IMR-90 (cell line): ENCODE data around the gene JPH3. TPM values are rescaled to one million over a fixed set of nuclear protein-coding genes. Genes with fewer than 3 reads are reported as not detected.

Experiments
- ATAC-seq: fragments of 200-7000 bp; cut with Tn5 transposase; 2 replicates; pipeline ENCODE4 v1.9.1; 2020; ENCODE audit warnings: low read depth, mild to moderate bottlenecking, moderate library complexity
- BruUV-seq: library from RNA; stranded (reverse); fragments of 400-500 nt; replicated peaks from 2 replicates; lab custom pipeline; 2021; lab: Mats Ljungman, UMichigan
- CTCF ChIA-PET: fragments of 300-600 bp; formaldehyde crosslinking; extraction: SDS; loops from one replicate; lab custom pipeline; 2021; ENCODE audit warnings: antibody characterized with exemption; lab: Yijun Ruan, JAX
- POLR2A ChIA-PET: fragments of 300-600 bp; sonication (Branson Sonifier 250); formaldehyde crosslinking; loops from one replicate; lab custom pipeline; 2022; ENCODE audit warnings: antibody characterized with exemption; ENCODE audit not compliant: unreplicated experiment; lab: Charles Lee
- DNase-seq: peaks from one replicate; pipeline ENCODE4 v3.0.0; 2013
- H2AFZ ChIP-seq: replicated peaks from 2 replicates; pipeline ENCODE3; 2013; ENCODE audit warnings: low read length, mild to moderate bottlenecking; ENCODE audit not compliant: poor library complexity
- H2AK5ac ChIP-seq: 2 replicates; pipeline ENCODE4 v1.6.1; 2013; ENCODE audit warnings: low read depth, low read length, inconsistent platforms
- H2AK9ac ChIP-seq: replicated peaks from 2 replicates; pipeline ENCODE3; 2013; ENCODE audit warnings: mild to moderate bottlenecking, low read depth, low read length, moderate library complexity; ENCODE audit not compliant: poor library complexity
- H2BK120ac ChIP-seq: 2 replicates; pipeline ENCODE4 v1.6.1; 2013; ENCODE audit warnings: low read depth, low read length, inconsistent platforms
- H2BK15ac ChIP-seq: 3 replicates; pipeline ENCODE4 v1.6.1; 2013; ENCODE audit warnings: low read depth, low read length, inconsistent platforms
- H2BK20ac ChIP-seq: 2 replicates; pipeline ENCODE4 v1.6.1; 2013; ENCODE audit warnings: low read depth, mild to moderate bottlenecking, inconsistent platforms, low read length, moderate library complexity
- H2BK5ac ChIP-seq: 2 replicates; pipeline ENCODE4 v1.6.1; 2013; ENCODE audit warnings: mild to moderate bottlenecking, low read depth, low read length, inconsistent platforms; ENCODE audit not compliant: poor library complexity, severe bottlenecking
- H3K14ac ChIP-seq: replicated peaks from 2 replicates; pipeline ENCODE4 v1.6.1; 2013; ENCODE audit warnings: low read depth, low read length, inconsistent platforms
- H3K18ac ChIP-seq: 2 replicates; pipeline ENCODE4 v1.6.1; 2013; ENCODE audit warnings: low read depth, low read length, control low read depth
- H3K23ac ChIP-seq: 2 replicates; pipeline ENCODE4 v1.6.1; 2013; ENCODE audit warnings: low read depth, low read length, inconsistent platforms
- H3K27ac ChIP-seq: 2 replicates; pipeline ENCODE4 v1.5.1; 2013; ENCODE audit warnings: mild to moderate bottlenecking, control low read depth, low read length; ENCODE audit not compliant: insufficient read depth
- H3K27me3 ChIP-seq: 2 replicates; pipeline ENCODE4 v1.6.1; 2013; ENCODE audit warnings: low read length; ENCODE audit not compliant: control insufficient read depth, insufficient read depth
- H3K36me3 ChIP-seq: 2 replicates; pipeline ENCODE4 v1.6.1; 2013; ENCODE audit warnings: low read length, mixed read lengths; ENCODE audit not compliant: control insufficient read depth, insufficient read depth
- H3K4ac ChIP-seq: 2 replicates; pipeline ENCODE4 v1.6.1; 2013; ENCODE audit warnings: low read depth, low read length, inconsistent platforms
- H3K4me1 ChIP-seq: 2 replicates; pipeline ENCODE4 v1.6.1; 2013; ENCODE audit warnings: low read length, mixed read lengths; ENCODE audit not compliant: control insufficient read depth, insufficient read depth
- H3K4me2 ChIP-seq: 2 replicates; pipeline ENCODE4 v1.6.1; 2013; ENCODE audit warnings: low read depth, mild to moderate bottlenecking, control low read depth, low read length, moderate library complexity
- H3K4me3 ChIP-seq: 2 replicates; pipeline ENCODE4 v1.5.1; 2013; ENCODE audit warnings: low read depth, mild to moderate bottlenecking, control low read depth, low read length, moderate library complexity; ENCODE audit not compliant: insufficient read depth
- H3K56ac ChIP-seq: 2 replicates; pipeline ENCODE4 v1.6.1; 2013; ENCODE audit warnings: low read length, inconsistent platforms; ENCODE audit not compliant: insufficient read depth; ENCODE audit errors: extremely low read depth
- H3K79me1 ChIP-seq, 2 experiments: 2 replicates each; pipeline ENCODE4 v1.6.1; 2013; ENCODE audit warnings: low read length in 2 of 2, inconsistent platforms in 1 of 2, low read depth in 1 of 2
- H3K9ac ChIP-seq: 2 replicates; pipeline ENCODE4 v1.6.1; 2013; ENCODE audit warnings: low read depth, low read length, control low read depth
- H3K9me1 ChIP-seq: 2 replicates; pipeline ENCODE4 v1.6.1; 2013; ENCODE audit warnings: low read length, inconsistent platforms; ENCODE audit not compliant: insufficient read depth
- H3K9me3 ChIP-seq: 2 replicates; pipeline ENCODE4 v1.6.1; 2013; ENCODE audit warnings: low read length; ENCODE audit not compliant: control insufficient read depth, insufficient read depth
- H4K20me1 ChIP-seq: 2 replicates; pipeline ENCODE4 v1.6.1; 2013; ENCODE audit warnings: low read length, inconsistent platforms; ENCODE audit not compliant: insufficient read depth
- H4K5ac ChIP-seq: 2 replicates; pipeline ENCODE4 v1.6.1; 2013; ENCODE audit warnings: mild to moderate bottlenecking, low read depth, low read length, control low read depth
- H4K8ac ChIP-seq, 2 experiments: 2 replicates each; pipeline ENCODE4 v1.6.1; 2013; ENCODE audit warnings: low read depth in 2 of 2, low read length in 2 of 2, control low read depth in 1 of 2, inconsistent platforms in 1 of 2
- H4K91ac ChIP-seq: 2 replicates; pipeline ENCODE4 v1.6.1; 2013; ENCODE audit warnings: low read depth, low read length, inconsistent platforms; ENCODE audit not compliant: insufficient read depth
- BHLHE40 ChIP-seq: fragments of 150-350 bp; IDR thresholded peaks from 2 replicates; pipeline ENCODE4 v1.6.1; 2016; ENCODE audit warnings: mild to moderate bottlenecking, low read depth, low read length
- CHD1 ChIP-seq: IDR thresholded peaks from 2 replicates; pipeline ENCODE4 v1.6.1; 2012; ENCODE audit warnings: low read depth, low read length, improper control_type of control experiment
- MAFK ChIP-seq: IDR thresholded peaks from 2 replicates; pipeline ENCODE4 v1.6.1; 2012; ENCODE audit warnings: low read depth, low read length, improper control_type of control experiment
- MAZ ChIP-seq: IDR thresholded peaks from 2 replicates; pipeline ENCODE4 v1.6.1; 2012; ENCODE audit warnings: low read depth, mild to moderate bottlenecking, low read length, improper control_type of control experiment, moderate library complexity, borderline replicate concordance
- NFE2L2 ChIP-seq: fragments of 150-350 bp; IDR thresholded peaks from 2 replicates; pipeline ENCODE4 v1.6.1; 2016; ENCODE audit warnings: low read depth, mild to moderate bottlenecking, low read length
- RFX5 ChIP-seq: IDR thresholded peaks from 2 replicates; pipeline ENCODE4 v1.8.0; 2012; ENCODE audit warnings: low read depth, mild to moderate bottlenecking, low read length, moderate library complexity
- SMC3 ChIP-seq: fragments of 150-350 bp; IDR thresholded peaks from 2 replicates; pipeline ENCODE4 v1.6.1; 2016; ENCODE audit warnings: low read depth, mild to moderate bottlenecking, antibody characterized with exemption, low read length, moderate library complexity
- WGBS, 2 experiments: methylation state at CpG; one replicate each; pipeline versions ENCODE4 v1.1.5 to v1.1.7; 2013; ENCODE audit warnings: missing lambda C conversion rate in 2 of 2; ENCODE audit not compliant: insufficient read length in 1 of 2; ENCODE audit errors: extremely low coverage in 2 of 2; 5-methylcytosine and 5-hydroxymethylcytosine counted together
- dilution Hi-C: fragments of 300-500 bp; cut with HindIII; formaldehyde crosslinking; loops from one replicate; pipeline ENCODE4 v1.14.3; 2018; ENCODE audit warnings: low sequenced_read_pairs; ENCODE audit not compliant: unreplicated experiment
- in situ Hi-C: fragments of 300-500 bp; cut with MboI; formaldehyde crosslinking; loops from 3 replicates; pipeline ENCODE4 v1.14.3; 2019; ENCODE audit warnings: low sequenced_read_pairs, inconsistent platforms, mixed read lengths
- intact Hi-C: fragments of 100-400 bp; cut with micrococcal nuclease; formaldehyde crosslinking; loops from 2 replicates; pipeline ENCODE4 v1.10.0; 2022
- polyA plus RNA-seq, 3 experiments: library from polyadenylated mRNA; depleted of rRNA; stranded (reverse); fragments of >200 nt; gene quantifications; 2 replicates each; pipeline ENCODE4 v1.2.3, GENCODE V29; 2012; ENCODE audit warnings: low replicate concordance in 1 of 3
- total RNA-seq: library from RNA; depleted of rRNA; stranded (reverse); fragments of >200 nt; gene quantifications from 2 replicates; pipeline ENCODE4 v1.2.3, GENCODE V29; 2012
- TF ChIP-seq, protein P1 (sequence below): fragments of 150-350 bp; IDR thresholded peaks from 2 replicates; pipeline ENCODE4 v1.6.1; 2017; ENCODE audit warnings: mild to moderate bottlenecking, antibody characterized with exemption, low read length, low read depth
- TF ChIP-seq, protein P2 (sequence below): fragments of 150-350 bp; IDR thresholded peaks from 2 replicates; pipeline ENCODE4 v1.6.1; 2016; ENCODE audit warnings: low read depth, mild to moderate bottlenecking, low read length, moderate library complexity, borderline replicate concordance

JPH3 gene
- total and polyA plus RNA-seq, 2 of the 4 experiments (the other 2 are of a cell fraction), result 0.03 TPM; not detected in 1

DNA sequence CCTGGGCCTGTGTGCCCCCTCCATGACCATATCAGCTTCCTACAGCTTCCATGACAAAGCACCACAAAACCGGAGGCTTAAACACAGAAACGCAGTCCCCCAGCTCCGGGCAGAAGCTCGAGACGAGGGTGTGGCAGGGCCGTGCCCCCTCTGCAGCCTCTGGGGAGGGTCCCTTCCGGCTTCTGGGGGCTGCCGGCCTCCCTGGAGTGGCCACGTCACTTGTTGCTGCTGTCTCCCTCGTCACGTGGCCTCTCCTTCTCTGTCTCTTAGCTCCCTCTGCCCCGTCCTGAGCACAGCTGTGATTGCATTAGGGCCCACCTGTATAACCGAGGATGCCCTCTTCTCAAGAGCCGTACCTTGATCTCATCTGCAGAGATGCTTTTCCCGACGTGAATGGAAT, 64.6 kb downstream of the JPH3 start:
- Histone ChIP-seq H3K9me3 (no peaks in the 10 kb centered on the region), H3K56ac (no peak overlapping the region), H3K36me3 (no peaks in the 10 kb centered on the region), H4K91ac (no peak overlapping the region), H3K18ac (no peak overlapping the region), H2AK9ac (peak overlapping the region; percentile 28), H3K4me2 (no peak overlapping the region), H2BK5ac (no peak overlapping the region), H4K20me1 (no peaks in the 10 kb centered on the region; the same call in 1 of the 2 replicates), H2AK5ac (no peak overlapping the region), H2AFZ (no peak overlapping the region), H3K9ac (no peak overlapping the region), H2BK15ac (no peak overlapping the region), H3K9me1 (no peaks in the 10 kb centered on the region), H3K14ac (no peak overlapping the region), H2BK20ac (no peak overlapping the region), H2BK120ac (no peak overlapping the region), H3K4me3 (no peak overlapping the region), H3K79me1 (no peaks in the 10 kb centered on the region), H4K8ac (no peak overlapping the region), H3K23ac (no peak overlapping the region), H3K4ac (no peak overlapping the region), H3K27me3 (peaks cover 53% of the 10 kb centered on the region), H3K27ac (no peak overlapping the region), H4K5ac (no peak overlapping the region), H3K4me1 (no peaks in the 10 kb centered on the region)
- POLR2A ChIA-PET, result no interaction called here
- in situ Hi-C loops (no loop called here), dilution Hi-C loops (no loop called here), intact Hi-C loops (no loop called here)
- TF ChIP-seq CHD1, result no peak
- no peak for TF ChIP-seq RFX5
- no peak for TF ChIP-seq MAZ
- TF ChIP-seq BHLHE40, result no peak
- TF ChIP-seq, protein P1, sequence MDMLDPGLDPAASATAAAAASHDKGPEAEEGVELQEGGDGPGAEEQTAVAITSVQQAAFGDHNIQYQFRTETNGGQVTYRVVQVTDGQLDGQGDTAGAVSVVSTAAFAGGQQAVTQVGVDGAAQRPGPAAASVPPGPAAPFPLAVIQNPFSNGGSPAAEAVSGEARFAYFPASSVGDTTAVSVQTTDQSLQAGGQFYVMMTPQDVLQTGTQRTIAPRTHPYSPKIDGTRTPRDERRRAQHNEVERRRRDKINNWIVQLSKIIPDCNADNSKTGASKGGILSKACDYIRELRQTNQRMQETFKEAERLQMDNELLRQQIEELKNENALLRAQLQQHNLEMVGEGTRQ, result no peak
- no peak for TF ChIP-seq NFE2L2
- TF ChIP-seq MAFK, result no peak
- no peak for TF ChIP-seq SMC3
- TF ChIP-seq, protein P2, sequence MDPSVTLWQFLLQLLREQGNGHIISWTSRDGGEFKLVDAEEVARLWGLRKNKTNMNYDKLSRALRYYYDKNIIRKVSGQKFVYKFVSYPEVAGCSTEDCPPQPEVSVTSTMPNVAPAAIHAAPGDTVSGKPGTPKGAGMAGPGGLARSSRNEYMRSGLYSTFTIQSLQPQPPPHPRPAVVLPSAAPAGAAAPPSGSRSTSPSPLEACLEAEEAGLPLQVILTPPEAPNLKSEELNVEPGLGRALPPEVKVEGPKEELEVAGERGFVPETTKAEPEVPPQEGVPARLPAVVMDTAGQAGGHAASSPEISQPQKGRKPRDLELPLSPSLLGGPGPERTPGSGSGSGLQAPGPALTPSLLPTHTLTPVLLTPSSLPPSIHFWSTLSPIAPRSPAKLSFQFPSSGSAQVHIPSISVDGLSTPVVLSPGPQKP, result no peak
- BruUV-seq, result no TSS peak
- ATAC-seq (no peak), DNase-seq (no peak)
- 39% methylated on average over 7 of the region's 16 CpGs; no CpG with 5 or more reads in 1 of the 2 experiments for WGBS, 2 experiments
- CTCF ChIA-PET, result no interaction called here
